ENCODE results near the gene PDE6G.
"Not testable (repeated sequence)": the region's sequence is repeated elsewhere in the genome, so short reads cannot be mapped to it uniquely, and the experiment has no call there.

The PDE6G gene

DNA sequence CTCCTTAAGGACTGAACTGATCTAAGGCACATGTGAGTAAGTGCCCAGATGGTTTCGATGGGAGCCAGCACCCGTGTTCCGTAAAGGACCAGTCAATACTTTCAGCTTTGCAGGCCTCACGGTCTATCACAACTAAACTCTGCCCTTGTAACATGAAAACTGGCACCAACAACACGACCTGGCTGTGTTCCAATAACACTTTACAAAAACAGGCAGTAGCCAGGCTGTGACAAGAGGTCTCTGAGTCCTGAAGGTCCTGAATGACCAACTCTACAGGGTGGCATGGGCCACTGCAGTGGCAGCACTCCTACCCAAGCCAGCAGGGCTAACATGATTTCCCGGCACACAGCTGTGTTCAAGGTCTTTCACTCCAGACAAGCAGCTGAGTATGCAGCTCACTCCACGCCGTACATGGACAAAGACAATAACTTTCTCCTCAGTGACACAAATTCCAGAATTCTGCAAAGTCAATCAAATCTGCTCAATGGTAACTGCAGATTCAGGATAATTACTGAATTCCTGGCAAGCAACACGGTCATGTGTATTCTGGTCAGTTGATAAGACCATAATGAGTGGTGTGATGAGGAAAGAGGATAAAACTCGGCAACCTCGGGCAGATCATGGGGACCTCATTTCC lies 34.7 kb downstream of the PDE6G start:
- no peak for DNase-seq

DNA sequence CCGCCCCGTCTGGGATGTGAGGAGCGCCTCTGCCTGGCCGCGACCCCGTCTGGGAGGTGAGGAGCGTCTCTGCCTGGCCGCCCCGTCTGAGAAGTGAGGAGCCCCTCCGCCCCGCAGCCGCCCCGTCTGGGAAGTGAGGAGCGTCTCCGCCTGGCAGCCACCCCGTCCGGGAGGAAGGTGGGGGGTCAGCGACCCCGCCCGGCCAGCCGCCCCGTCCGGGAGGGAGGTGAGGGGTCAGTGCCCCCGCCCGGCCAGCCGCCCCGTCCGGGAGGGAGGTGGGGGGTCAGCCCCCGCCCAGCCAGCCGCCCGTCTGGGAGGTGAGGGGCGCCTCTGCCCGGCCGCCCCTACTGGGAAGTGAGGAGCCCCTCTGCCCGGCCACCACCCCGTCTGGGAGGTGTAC lies 38.0 kb downstream of the PDE6G start:
- DNase-seq, result not testable (repeated sequence)

DNA sequence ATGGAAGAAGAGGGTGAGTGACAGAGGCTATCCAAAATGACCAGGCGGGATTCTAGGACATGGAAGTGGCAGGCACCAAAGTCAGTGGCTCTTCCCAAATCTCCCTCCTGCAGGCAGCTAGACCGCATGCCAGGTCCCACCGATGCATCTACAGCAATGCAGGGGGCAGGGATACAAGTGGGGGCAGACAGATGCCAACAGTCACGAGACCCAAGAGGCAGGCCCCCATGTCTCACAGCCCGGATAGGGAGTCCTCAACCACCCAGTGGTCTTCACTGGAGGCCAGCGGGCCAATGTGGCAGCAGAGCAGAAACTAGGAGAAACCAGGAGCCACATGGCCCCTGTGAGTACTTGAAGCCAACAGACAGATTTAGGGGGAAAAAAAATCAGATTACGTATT lies 39.5 kb downstream of the PDE6G start:
- DNase-seq, result no peak

DNA sequence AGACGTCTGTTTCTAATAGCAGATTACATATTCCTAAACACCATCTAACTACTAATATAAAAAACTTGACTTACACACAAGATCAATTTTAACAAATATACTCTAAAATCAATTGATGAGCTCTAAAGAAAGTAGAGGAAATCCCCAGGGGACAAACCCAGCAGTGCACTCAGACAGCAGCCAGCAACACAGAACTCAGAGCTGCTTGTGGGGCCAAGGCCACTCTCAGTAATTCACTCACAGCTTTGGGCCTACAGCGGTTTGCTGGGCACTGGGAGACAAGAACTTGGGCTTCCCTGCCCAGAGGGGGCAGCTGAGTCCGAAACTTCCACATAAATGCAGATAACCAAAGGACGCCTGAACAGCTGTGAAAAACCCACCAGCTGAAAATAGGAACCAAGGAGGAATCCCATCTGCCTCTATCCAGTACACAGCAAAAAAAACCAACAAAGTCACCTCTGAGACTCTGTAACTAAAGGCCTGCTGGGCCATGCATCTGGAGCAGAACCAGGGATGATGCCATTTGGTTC lies 40.9 kb downstream of the PDE6G start:
- DNase-seq, result no peak

DNA sequence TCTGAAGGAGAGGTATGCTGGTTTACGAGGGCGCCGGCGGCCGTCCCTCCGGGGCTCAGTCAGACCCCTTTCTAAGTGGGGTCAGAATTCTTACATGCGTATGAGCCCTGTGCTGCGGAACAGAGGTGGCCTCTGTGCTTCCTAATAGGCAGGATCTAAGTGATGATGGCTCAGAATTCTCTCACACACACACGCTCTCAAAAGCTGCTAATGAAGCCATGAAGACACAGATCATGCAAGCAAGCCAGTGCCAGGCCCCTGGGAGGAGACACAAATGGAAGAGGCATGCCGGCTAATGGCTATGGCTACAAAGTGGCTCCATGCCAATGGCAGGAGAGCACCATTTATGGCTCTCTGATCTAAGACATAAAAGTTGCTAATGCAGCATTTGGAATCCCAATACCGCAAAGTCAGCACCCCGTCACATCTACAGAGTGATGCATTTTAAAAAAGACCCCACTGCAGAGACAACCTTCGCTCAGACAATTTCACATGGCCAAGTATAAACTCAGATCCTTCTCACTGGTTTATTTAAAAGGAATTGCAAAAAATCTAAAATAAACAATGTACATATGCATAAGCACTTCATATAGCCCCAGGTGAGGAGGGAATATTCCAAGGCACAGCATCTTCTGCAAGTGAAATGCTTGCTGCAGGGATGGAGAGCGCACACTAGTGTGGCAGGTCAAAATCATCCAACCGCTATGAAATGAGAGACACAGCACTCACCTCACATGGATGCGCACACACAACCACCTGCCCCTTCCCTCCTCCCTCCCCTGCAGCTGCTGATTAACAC lies 44.0 kb downstream of the PDE6G start:
- DNase-seq, result no peak

DNA sequence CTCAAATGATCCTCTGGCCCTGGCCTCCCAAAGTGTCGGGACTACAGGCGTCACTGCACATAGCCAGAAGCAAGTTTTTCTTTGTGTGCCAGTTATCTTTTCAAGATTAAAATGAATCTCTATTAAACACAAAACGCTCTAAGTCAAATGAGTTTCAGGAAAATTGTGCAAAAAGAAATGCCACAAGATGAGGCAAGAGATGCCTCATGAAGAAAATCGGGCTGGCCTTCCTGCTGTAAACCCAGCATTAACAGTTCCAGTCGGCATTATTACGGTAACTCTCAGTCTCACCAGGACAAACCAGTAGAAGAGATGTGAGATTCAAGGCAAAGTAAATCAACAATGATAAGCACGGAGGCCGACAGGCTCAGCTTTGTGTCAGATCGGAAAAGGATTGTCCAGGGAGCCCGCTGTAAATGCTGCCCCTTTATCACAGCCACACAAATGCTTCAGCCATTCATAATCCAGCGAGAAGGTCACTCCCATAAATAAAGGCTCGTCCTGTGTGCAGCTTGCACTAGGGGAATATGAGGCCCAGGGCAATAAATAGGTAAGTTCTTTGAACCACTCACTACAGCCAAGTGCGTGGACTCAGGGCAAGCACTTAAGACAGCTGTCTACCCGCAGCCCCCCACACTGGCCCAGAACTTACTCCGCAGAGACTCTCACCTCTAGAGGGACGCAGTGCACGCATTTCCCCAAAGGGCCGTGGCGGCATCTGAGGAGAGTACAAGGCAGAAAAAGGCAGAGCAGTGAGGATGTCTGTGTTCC lies 46.6 kb downstream of the PDE6G start:
- DNase-seq, result no peak

DNA sequence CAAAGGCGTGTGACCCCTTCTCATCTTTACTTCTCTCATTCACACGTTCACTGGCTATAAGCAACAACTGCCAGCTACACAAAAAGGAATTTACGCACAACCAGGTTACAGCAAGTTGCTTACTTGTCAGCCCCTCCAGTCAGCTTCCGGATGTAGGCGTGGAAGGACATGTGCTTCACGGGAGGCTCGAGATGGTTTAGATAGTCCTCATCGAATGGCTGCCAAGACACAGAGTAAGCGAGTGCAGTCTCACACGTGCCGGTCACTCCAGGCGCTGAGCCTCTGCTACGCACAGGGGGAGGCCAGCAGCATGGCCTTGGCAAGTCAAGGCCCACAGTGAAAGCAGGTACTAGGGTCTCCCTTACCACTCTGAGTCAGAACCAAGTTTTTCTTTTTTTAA lies 47.7 kb downstream of the PDE6G start:
- DNase-seq, result no peak

DNA sequence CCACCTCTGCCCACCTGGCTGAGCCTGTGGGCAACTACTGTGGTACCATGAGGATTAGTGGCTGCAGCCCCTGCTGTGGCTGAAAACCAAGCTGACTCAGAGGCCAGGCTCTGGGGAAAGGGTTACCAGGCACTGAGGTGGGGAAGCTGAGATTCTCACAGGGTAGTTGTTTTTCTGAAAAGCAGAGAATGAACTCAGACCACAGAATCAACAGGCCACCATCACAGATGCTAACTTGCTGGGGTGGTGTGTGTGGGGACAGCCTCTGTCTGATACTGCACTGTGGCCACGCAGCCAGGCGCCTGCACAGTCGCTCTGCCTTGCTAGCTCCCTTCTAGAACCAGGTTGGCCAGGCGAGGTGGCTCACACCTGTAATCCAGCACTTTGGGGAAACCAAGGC lies 48.3 kb downstream of the PDE6G start:
- peak; percentile 4 for DNase-seq

DNA sequence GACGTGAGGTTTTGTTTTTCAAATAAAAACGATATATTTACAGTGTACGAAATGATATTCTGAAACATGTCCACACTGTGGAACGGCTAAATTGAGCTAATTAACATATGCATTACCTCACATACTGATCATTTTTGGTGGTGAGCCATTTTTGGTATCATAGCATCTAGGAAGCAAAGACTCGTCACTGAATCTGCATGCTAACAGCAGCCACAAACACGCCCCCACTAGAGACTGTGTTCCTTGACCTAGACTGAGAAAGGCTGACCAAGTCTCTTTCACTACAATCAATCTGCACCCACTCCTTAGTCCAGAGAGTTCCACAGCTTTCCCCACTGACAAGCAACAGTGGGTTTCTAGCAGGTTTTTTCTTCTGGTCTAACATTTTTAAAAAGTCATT lies 48.9 kb downstream of the PDE6G start:
- no peak for DNase-seq

DNA sequence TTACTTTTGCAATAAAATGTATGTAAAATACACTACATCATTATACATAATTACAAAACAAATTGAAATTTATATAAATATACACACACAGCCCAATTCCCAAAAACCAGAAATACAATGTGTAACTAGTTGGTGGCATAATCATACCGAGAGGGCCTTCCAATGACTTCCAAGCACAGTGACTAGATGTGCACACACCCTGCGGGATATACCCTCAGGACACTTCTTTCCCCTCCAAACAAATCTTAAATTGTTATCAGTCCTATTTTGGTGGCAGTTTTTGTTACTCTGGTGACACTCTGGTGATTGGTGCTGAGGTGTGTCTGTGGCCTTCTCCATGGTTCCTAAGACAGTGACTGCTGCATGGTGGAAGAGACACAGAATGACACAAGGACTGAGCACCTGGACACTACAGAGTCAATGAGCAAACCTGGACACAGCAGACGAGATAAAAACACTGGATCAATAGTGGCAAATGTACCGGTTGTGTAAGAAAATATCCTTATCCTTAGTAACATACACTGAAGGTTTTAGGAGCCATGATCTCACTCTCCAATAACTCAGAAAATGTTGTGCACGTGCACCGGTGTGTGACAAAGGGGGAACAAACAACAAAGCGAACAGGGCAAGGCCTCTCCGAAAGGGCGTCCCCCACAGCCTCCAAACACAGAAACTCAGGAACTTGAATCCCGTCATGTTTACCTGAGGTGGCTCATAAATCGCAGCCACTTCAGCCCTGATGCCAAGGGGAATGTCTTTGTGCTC lies 52.3 kb downstream of the PDE6G start:
- no peak for DNase-seq

DNA sequence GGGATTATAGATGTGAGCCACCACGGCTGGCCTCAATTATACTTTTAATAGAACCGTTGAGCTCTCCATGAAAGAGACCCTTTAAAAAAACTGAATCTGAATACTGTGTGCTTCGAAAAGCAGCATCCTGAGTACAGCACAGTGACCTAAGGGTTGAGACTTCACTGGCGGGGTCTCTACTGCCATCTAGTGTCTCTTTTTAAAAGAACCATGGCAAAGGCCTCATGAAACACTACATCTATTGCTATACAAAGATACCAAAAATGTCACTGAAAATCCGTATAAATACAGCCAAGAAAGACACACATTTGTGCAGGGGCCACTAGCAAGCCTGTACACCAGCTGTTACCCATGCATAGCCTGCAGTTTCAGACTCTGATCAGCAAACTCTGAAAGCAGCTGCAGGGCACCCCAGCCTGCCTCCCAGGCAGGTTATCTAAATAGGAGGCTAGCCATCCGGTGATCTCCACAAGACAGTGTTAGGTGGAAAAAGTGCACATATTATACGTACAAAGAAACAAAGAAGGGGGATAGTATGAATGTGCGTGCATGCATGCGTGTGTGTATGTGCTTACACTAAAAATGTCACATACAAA lies 54.7 kb downstream of the PDE6G start:
- peak; percentile 20 for DNase-seq
